ENCODE results near the gene NPS.

- TF ChIP-seq CTCF (IDR thresholded peaks at IDR 0.05) = no peak
- TF ChIP-seq EP300 (IDR thresholded peaks at IDR 0.05) = no peak
- no peak for TF ChIP-seq TP53 (CRISPR knock-in tag; IDR thresholded peaks at IDR 0.05)
- no peak for TF ChIP-seq SMC3 (IDR thresholded peaks at IDR 0.05)
- TF ChIP-seq HDAC2 (IDR thresholded peaks at IDR 0.05) = no peak
- no peak for TF ChIP-seq MYC (IDR thresholded peaks at IDR 0.05; ENCODE audit: borderline replicate concordance, low read length)
- TF ChIP-seq EHMT2 (IDR thresholded peaks at IDR 0.05; ENCODE audit: low read depth) = no peak
- no peak for TF ChIP-seq HOXA7 (CRISPR knock-in tag; IDR thresholded peaks at IDR 0.05)
- no peak for TF ChIP-seq POLR2AphosphoS2 (conservative IDR thresholded peaks at IDR 0.05; ENCODE audit: low read length)
- TF ChIP-seq, protein P1, sequence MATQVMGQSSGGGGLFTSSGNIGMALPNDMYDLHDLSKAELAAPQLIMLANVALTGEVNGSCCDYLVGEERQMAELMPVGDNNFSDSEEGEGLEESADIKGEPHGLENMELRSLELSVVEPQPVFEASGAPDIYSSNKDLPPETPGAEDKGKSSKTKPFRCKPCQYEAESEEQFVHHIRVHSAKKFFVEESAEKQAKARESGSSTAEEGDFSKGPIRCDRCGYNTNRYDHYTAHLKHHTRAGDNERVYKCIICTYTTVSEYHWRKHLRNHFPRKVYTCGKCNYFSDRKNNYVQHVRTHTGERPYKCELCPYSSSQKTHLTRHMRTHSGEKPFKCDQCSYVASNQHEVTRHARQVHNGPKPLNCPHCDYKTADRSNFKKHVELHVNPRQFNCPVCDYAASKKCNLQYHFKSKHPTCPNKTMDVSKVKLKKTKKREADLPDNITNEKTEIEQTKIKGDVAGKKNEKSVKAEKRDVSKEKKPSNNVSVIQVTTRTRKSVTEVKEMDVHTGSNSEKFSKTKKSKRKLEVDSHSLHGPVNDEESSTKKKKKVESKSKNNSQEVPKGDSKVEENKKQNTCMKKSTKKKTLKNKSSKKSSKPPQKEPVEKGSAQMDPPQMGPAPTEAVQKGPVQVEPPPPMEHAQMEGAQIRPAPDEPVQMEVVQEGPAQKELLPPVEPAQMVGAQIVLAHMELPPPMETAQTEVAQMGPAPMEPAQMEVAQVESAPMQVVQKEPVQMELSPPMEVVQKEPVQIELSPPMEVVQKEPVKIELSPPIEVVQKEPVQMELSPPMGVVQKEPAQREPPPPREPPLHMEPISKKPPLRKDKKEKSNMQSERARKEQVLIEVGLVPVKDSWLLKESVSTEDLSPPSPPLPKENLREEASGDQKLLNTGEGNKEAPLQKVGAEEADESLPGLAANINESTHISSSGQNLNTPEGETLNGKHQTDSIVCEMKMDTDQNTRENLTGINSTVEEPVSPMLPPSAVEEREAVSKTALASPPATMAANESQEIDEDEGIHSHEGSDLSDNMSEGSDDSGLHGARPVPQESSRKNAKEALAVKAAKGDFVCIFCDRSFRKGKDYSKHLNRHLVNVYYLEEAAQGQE (IDR thresholded peaks at IDR 0.05) = no peak
Measured at GRCh38 chr10:127571386-127571785, 22.3 kb downstream of the NPS start.

Data from A549 (cell line).